ENCODE data around the gene TMEM145. TPM values are rescaled to one million over a fixed set of nuclear protein-coding genes. Genes with fewer than 3 reads are reported as not detected.

TMEM145 gene
- total RNA-seq, 1 donor from 2014 or later, result not detected

- ATAC-seq, result no peak
- no peak for DNase-seq (ENCODE audit: low spot score)
These were observed 35.2 kb upstream of the TMEM145 start for GRCh38 chr19:42277821-42278451.

- DNase-seq (ENCODE audit: low spot score) (no peak), ATAC-seq (no peak)
These were observed 34.5 kb upstream of the TMEM145 start for GRCh38 chr19:42278452-42279154.

GRCh38 chr19:42279155-42279901 is 33.8 kb upstream of the TMEM145 start:
- DNase-seq (ENCODE audit: low spot score) (no peak), ATAC-seq (no peak)

GRCh38 chr19:42279902-42280814 is 33.0 kb upstream of the TMEM145 start:
- DNase-seq (ENCODE audit: low spot score) (peak; percentile 87), ATAC-seq (peak; percentile 59)

GRCh38 chr19:42280815-42281145 is 32.3 kb upstream of the TMEM145 start:
- ATAC-seq (no peak), DNase-seq (ENCODE audit: low spot score) (no peak)

- ATAC-seq, result no peak
These were observed 31.8 kb upstream of the TMEM145 start for GRCh38 chr19:42281146-42281826.

GRCh38 chr19:42281827-42282762 is 31.0 kb upstream of the TMEM145 start:
- DNase-seq (ENCODE audit: low spot score), result no peak
- no peak for ATAC-seq

More at GRCh38 chr19:42281146-42281826, 31.8 kb upstream of the TMEM145 start:
- DNase-seq (ENCODE audit: low spot score), result peak; percentile 56

GRCh38 chr19:42282819-42283187 is 30.3 kb upstream of the TMEM145 start:
- DNase-seq (ENCODE audit: low spot score) (no peak), ATAC-seq (no peak)

- ATAC-seq (peak; percentile 75), DNase-seq (ENCODE audit: low spot score) (peak; percentile 97)
These were observed 29.7 kb upstream of the TMEM145 start for GRCh38 chr19:42283188-42284065.

- ATAC-seq, result peak; percentile 69
- peak; percentile 88 for DNase-seq (ENCODE audit: low spot score)
These were observed 29.0 kb upstream of the TMEM145 start for GRCh38 chr19:42284066-42284501.

- DNase-seq (ENCODE audit: low spot score) (peak; percentile 55), ATAC-seq (no peak)
These were observed 28.3 kb upstream of the TMEM145 start for GRCh38 chr19:42284591-42285341.

- no peak for DNase-seq (ENCODE audit: low spot score)
These were observed 27.6 kb upstream of the TMEM145 start for GRCh38 chr19:42285541-42285941.

GRCh38 chr19:42285988-42286348 is 27.1 kb upstream of the TMEM145 start:
- ATAC-seq, result no peak
- DNase-seq (ENCODE audit: low spot score), result no peak

More at GRCh38 chr19:42285541-42285941, 27.6 kb upstream of the TMEM145 start:
- ATAC-seq, result no peak

- DNase-seq (ENCODE audit: low spot score), result peak; percentile 57
- ATAC-seq, result no peak
These were observed 26.6 kb upstream of the TMEM145 start for GRCh38 chr19:42286349-42287016.

- ATAC-seq (no peak), DNase-seq (ENCODE audit: low spot score) (no peak)
These were observed 25.9 kb upstream of the TMEM145 start for GRCh38 chr19:42287017-42287826.

- DNase-seq (ENCODE audit: low spot score), result no peak
- no peak for ATAC-seq
These were observed 25.3 kb upstream of the TMEM145 start for GRCh38 chr19:42287827-42288107.
